Activated CD8-positive, alpha-beta memory T cell treated with anti-CD3 and anti-CD28 coated beads, Interleukin-2, amount 50 U/mL, for 48 hours (primary cell): ENCODE data around the gene ST6GAL1.
"Not testable (repeated sequence)": the region's sequence is repeated elsewhere in the genome, so short reads cannot be mapped to it uniquely, and the experiment has no call there.

Experiments used
- DNase-seq: peaks from one replicate; pipeline ENCODE4 v3.0.0-alpha.2; 2020

Gene ST6GAL1

DNA sequence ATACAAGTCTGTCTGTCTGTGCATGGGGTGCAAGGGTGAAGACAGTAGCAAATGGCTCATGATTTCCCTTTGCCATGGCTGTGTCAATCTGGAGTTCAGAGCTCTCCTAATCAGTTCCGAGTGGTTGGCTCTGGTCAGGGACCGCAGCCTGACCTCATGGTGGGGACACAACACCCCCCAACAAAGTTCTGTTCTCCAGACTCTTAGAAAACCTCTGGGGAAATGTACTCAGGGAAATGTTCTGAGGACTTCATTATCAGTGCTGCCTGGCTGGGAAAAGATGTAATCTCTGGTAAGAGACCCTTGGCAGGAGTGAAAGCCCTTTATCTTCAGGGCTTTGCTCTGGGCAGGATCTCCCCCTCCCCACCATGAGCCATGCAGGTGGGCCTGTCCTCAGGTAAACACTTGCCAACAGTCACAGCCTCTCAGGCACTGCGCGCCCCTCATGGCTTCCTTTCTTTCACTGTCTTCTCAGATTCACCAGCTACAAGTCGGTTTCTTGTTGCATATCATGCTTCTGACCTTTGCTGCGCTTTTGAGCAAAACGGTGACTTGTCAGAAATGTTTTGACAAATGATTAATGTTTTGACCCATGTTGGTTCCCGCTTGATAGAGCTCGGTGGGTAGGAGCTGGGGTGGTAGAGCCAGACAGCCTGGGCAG lies 95.5 kb downstream of the ST6GAL1 start:
- no peak for DNase-seq

DNA sequence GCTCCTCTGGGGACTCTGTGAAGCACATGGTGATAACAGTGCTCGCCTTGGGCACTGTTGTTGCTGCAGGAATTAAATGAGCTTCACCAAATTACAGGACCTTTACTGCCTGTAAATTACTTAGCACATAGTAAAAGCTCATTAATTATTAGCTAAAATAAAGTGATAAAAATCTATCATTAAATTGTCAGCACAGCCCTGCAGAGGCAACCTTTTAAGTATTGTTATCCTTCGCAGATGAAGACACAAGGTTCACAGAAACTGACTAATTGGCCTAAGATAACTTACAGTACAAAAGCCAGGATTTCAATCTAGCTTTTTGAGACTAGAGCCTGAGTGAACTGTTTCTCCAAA lies 96.0 kb downstream of the ST6GAL1 start:
- no peak for DNase-seq

DNA sequence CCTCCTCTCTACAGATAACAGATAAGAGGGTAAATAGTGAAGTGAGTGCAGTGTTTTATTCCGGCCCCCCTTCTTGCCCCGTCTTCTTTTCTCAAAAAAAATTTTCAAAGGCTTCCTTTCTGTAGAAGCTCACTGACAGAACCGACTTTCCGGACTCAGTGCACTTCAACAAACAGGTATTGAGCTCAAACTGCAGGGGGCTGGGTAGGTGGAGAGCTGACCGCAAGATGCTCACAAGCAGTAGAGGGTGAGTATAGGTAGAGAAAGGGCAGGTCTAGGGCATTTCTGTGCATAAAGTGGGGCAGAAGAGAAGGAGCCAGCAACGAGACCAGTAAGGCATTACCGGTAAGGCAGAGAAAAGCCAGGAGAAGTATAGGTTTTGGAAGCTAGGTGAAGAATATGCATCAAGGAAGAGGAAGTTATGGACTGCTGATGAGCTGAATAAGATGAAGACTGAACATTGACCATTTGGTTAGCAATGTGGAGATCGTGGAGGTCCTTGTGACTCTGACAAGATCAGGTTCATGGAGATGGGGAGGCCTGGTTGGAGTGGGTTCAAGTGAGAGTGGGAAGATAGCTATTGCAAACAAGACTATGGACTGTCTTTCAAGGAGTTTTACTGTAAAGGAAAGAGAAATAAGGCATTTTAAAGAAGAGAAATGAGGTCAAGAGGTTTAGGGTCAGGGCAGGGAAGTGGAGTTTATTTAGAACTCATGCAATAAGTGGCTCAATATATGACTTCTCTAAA lies 97.4 kb downstream of the ST6GAL1 start:
- no peak for DNase-seq

DNA sequence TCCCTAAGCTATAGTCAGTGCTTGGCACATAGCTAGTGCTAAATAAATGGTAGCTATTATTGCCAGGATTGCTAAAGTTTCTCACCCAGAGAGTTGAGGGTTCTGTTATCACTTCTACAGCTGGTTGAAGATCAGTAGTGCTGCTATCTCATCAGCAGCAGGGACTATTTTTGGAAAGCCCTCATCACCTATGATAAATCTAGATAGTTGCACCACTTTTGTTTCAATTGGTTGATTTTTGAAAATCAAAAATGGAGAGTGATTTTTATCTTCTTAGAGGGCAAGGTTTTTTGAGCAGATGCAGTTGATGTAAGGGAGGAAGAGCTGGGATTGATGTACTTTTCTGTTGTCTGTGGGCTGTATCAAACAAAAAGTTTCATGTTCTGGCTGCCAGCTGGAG lies 101.6 kb downstream of the ST6GAL1 start:
- no peak for DNase-seq

DNA sequence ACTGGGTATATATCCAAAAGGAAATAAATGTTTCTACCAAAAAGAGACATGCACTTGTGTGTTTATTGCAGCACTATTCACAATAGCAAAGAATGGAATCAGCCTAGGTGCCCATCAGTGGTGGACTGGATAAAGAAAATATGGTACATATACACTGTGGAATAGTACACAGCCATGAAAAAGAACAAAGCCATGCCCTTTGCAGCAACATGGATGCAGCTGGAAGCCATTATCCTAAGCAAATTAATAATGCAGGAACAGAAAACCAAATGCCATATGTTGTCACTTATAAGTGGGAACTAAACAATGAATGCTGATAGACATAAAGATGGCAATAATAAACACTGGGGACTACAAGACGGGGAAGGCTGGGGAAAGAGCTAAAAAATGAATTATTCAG lies 106.1 kb downstream of the ST6GAL1 start:
- DNase-seq = no peak

DNA sequence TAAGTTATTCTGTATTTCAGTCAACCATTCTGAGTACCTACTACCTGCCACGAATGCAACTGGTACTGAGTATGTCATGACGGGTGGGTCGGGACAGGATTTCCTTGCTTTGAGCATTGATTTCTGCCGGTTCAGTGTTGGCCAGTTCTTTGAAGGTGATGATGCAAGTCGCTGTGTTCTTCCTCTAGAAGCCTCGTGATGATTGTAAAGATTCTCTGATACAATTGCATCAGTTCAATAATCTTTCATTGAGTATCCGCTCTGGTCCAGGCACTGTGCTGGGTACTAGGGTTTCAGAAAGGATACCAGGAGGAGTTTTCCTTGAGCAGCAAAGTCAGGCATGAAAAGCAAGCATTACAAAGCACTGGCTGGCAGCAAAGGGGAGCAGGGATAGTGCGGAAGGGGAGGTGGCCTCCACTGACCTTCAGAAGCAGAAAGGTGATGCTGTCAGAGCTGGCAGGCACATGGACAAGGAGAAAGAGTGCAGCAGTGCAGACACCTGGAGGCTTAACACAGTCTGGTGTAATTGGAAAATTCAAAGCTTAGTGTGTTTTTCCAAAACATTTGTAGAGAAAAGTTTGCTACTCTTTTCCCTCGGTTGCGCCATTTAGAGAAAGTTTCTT lies 108.9 kb downstream of the ST6GAL1 start:
- no peak for DNase-seq

DNA sequence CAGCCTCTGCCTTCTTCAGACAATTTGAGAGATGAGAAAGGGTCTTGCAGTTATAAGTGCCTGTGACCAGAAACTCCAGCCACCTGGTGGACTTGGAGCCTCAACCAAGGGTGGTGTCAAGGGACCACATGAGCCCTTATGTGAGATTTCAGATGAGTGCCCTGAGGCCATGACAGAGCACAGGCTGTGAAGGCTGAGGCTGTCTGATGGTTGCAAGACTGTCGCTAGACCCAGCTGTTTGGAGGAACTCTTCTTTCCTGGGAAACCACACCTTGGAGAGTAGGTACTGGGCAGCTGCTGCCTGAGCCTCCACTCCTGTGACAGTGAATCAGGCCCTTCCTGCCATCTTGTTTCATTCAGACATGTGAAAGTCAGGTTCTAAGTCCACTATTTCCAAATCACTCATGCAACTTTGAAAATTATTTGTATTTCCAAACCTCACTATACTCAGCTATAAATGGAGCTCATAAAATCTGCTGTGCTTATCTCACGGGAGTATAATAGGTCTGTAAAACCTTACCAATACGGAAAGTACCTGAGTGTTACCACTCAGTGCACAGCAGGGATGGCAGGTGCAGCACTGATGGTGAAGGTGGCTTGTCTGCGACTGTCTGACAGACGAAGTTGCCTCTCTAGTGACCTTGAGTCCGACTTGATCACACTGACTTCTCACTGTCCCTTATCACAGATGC lies 109.5 kb downstream of the ST6GAL1 start:
- DNase-seq = no peak

DNA sequence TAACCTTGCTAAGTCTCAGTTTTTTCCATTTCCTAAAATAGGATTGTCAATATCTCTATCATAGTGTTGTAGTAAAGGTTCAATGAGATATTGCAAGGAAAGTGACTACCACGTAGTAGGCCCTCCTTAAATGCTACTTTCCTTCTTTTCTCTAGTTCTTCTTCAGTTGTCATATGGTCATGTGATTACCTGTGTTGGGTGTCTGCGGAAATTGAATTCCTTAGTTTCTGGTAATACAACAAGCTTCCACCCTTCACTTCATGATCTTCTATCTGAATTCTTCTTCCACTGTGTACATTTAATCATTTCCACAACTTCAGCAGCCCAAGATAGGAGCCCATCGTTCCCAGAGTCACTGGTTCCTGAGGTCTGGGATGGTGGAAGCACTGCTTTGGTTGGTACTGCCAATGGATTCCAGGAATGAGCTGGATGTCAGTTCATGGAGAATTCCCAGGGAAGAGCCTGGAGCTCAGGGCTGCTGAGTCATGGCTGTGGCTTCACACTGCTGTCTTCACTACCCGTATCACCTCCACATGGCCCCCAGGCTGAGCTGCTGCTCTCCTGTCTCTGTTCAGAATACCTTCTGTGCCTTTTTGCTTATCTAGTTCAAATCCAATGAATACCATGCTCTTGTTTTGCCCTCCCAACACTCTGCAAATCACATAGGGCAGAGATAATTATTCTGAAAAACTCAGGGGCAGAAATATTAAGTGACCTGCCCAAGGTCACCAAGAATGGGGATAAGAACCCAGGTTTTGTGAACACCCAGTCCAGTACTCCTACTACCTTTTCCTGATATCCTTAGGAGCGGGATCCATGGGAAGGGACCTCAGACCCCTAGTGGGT lies 110.4 kb downstream of the ST6GAL1 start:
- DNase-seq = no peak

DNA sequence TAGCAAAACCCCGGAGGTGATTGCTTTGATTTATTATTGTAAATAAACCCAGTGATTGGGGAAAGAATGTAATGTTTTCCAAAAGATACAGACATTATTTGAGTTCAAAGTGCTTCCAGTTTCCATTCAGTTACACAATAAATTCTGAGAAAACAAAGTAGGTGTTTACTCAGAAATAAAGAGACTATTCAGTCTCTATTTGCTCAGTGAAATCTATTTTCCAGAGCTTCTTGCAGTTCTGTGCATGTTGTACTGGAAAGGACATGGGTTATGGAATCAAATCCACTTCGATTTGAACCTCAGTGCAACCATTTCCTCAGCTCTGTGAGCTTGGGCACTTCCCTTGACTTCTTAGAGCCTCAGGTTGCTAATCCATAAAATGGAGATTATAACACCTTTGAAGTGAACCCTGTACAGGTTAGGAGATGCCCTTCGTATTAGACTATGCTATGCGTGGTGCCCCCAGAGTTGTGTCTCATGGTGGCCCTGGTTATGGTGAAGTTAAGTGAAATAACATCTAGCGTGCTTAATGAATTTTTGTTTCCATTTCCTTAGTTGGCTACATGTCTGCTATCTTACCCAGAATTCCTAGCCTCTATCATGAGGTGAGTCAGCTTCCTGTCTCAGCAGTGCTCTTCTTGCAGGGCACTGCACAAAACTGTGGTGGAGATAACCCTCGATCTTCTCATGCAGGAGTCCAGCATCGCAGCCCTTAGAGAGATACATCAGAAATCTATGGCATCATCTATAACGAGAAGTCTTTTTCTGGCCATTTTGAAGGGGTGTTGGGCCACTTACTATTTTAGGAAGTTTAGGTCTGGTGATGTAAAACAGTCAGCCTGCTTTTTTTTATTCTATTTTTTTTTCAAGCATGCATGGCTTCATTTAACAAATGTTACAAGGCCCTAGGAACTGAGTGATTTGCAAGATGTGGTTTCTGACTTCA lies 111.3 kb downstream of the ST6GAL1 start:
- DNase-seq = no peak

DNA sequence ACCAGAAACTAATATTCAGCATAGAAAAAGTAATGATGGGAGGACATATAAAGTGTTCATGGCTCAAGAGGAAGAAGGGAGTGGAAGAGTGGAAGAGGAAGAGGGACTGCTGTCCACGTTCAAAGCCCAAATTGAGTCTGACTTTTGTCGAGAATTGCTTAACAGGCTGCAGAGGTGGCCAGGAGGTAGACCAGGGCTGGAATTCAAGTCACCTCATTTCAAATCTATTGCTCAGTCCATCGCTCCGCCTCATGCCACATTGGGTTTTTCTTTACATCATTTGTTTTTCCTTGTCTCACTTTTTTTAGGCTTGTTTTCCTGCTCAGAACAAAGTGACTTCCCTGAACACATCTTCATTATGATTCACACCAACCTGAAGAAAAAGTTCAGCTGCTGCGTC lies 112.0 kb downstream of the ST6GAL1 start:
- no peak for DNase-seq

DNA sequence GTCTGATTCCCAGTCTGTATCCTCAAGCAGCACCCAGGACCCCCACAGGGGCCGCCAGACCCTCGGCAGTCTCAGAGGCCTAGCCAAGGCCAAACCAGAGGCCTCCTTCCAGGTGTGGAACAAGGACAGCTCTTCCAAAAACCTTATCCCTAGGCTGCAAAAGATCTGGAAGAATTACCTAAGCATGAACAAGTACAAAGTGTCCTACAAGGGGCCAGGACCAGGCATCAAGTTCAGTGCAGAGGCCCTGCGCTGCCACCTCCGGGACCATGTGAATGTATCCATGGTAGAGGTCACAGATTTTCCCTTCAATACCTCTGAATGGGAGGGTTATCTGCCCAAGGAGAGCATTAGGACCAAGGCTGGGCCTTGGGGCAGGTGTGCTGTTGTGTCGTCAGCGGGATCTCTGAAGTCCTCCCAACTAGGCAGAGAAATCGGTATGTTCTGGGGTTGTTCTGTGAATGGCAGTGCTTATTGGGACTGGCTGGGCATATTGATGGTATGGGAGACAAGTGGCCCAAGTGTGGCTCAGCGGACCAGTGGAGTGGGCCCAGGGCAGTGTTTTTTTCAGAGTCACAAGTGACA lies 112.6 kb downstream of the ST6GAL1 start:
- DNase-seq = no peak

DNA sequence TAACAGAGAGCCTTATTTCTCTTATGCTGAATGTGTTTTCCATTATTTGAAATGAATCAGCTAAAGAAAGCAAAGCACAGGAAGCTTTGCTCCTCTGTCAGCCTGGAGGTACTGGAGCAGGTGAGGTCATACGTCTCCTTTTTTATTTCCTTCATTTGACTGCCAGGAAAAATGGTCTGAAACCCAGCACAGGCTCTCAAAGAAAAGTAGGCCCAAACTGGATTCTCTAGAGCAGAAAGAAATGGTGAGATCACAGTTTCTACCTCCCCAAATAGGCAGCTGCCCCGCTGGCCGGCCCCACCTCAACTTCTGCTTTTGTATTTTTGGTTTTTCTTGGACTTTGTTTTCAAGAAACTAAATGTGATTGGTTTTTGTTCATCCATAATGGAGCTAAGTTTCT lies 113.9 kb downstream of the ST6GAL1 start:
- no peak for DNase-seq

DNA sequence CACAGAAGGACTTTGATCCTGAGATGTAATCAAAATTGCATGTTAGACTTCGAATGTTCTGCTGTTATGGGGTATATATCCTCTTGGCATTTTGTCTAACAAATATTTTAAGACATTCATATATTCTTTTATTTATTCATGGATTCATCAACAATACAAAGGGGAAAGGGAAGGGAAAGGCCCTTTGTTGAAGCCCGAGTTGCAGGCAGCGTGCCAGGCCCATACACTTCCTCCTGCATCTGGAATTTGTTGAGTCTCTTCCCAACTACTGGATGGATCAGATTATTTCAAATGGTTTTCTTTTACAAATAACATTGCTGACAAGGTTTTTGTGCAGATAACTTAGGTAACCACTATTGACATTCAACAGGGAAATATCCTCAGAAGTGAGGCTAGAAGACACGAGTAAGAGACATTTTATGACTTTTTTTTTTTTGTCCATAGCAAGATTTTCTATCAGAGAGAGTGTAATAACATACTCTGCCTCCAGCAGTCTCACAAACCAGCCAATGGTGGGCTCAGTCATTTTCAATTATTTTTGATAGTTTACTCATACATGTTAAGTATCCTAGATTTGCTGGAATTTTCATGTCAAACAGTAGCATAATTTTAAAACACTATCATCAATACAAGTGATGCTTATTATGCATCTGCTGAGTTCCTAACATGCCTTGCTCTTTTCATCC lies 114.7 kb downstream of the ST6GAL1 start:
- DNase-seq = no peak

DNA sequence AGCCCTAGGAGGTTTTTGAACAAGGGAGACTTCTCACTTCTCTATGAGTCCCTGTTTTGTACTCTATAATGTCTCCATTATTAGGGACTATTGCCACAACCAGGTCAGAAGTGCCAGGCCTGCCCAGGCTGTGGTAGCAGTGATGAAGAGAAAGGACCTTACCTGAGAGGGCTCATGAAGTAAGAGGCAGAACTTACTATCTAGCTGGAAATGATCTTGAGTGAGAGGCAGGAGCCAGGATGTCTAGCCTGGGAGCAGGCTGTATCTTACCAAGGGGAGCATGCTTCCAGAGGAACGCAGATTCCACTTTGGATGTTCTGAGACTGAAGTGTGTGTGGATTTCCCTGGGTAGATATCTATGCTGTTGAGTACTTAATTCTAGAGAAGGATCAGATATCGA lies 115.7 kb downstream of the ST6GAL1 start:
- DNase-seq = no peak

DNA sequence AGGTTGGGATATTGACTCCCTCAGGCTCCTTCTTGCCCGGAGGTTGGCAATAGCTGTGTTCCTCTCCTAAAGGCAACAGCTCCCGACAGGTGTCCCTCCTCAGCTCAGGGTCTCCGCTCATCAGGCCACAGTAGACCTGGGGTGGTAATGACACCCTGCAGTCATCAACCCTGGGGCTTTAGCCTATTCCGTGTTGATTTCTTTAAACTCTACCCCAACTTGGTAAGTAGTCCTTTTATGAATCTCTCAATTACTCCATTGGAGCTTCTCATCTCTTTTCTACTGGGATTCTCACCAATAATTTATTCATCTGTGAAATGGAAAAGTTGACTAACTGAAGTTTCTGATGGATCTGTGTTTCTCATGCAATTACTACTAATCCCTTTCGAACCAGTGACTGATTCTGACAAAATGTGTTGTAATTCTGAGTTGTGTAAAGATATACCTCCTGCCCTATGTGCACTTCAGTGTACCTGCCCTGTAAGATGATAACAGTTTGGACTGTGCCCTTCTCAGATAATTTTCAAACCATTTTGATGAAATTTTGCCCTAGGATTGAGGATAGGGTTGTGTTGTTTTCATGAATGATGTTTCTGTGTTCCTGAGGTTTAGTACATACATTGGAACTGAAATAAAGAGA lies 119.3 kb downstream of the ST6GAL1 start:
- no peak for DNase-seq

DNA sequence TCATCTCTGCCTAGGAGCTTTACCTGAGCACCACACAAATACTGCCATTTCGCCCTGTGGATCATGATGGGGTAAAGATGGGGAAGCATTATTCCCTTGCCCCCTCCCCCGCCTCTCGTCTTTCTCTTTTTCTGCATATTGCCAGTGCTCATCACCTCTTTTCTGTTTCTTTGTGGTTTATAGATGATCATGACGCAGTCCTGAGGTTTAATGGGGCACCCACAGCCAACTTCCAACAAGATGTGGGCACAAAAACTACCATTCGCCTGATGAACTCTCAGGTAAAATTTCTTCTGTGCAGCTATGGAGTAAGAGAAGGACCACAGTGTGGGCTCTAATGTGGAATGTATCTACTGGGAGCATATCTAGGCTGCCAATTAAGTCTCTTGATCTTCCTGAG lies 120.7 kb downstream of the ST6GAL1 start:
- no peak for DNase-seq

DNA sequence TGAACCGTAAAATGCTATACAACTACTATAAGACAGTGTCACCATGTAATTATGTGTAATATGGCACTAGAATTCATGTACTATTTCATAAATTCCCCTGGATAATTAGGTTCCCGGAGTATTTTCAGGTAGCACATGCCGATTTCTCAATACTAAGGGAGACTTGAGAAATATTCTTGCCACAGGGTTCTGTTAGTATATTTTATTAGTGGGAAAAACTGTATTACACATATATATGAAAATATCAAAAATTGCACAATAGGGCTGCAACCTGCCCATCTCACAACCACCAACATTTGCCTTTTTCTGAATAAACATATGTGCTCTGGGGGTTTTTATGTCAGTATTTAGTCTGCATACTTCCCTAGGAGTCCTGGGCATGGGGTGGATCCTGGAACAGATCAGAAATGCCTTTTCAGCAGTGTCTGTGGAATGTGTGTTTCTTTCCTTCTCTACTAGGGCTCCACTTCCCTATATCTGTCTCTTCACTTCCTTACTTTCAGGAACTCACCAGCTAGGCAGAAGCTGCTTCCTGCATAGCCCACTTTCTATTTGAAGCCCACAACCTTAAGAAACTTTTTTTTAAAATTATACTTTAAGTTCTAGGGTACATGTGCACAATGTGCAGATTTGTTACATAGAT lies 121.5 kb downstream of the ST6GAL1 start:
- no peak for DNase-seq

DNA sequence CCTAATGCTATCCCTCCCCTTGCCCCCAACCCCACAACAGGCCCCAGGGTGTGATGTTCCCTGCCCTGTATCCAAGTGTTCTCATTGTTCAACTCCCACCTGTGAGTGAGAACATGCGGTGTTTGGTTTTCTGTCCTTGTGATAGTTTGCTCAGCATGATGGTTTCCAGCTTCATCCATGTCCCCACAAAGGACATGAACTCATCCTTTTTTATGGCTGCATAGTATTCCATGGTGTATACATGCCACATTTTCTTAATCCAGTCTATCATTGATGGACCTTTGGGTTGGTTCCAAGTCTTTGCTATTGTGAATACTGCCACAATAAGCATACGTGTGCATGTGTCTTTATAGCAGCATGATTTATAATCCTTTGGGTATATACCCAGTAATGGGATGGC lies 122.1 kb downstream of the ST6GAL1 start:
- not testable (repeated sequence) for DNase-seq

DNA sequence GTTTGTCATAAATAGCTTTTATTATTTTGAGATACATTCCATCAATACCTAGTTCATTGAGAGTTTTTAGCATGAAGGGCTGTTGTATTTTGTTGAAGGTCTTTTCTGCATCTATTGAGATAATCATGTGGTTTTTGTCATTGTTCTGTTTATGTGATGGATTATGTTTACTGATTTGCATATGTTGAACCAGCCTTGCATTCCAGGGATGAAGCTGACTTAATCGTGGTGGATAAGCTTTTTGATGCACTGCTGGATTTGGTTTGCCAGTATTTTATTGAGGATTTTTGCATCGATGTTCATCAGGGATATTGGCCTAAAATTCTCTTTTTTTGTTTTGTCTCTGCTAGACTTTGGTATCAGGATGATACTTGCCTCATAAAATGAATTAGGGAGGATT lies 124.1 kb downstream of the ST6GAL1 start:
- DNase-seq = not testable (repeated sequence)

DNA sequence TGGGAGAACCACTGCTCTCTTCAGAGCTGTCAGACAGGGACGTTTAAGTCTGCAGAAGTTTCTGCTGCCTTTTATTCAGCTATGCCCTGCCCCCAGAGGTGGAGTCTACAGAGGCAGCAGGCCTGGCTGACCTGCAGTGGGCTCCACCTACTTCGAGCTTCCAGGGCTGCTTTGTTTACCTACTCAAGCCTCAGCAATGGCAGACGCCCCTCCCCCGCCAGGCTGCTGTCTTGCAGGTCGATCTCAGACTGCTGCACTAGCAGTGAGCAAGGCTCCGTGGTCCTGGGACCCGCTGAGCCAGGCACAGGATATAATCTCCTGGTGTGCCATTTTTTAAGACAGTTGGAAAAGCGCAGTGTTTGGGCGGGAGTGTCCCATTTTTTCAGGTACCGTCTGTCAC lies 127.5 kb downstream of the ST6GAL1 start:
- not testable (repeated sequence) for DNase-seq
